Activated CD8-positive, alpha-beta memory T cell treated with anti-CD3 and anti-CD28 coated beads, Interleukin-2, amount 50 U/mL, for 48 hours (primary cell): ENCODE results near the gene SCUBE3.
A peak's percentile ranks its signal among the peaks of the same experiment; 100 is the strongest.

ENCODE experiments used
- DNase-seq: peaks from one replicate; pipeline ENCODE4 v3.0.0-alpha.2; 2020

The SCUBE3 gene

GRCh38 chr6:35213824-35214756, at the start of gene SCUBE3:
TSS of gene SCUBE3 (plus strand) at chr6:35213956. CDS start at chr6:35214419, 463 bp downstream.
- no peak for DNase-seq

- no peak for DNase-seq
These were observed 49.5 kb upstream of the SCUBE3 start for GRCh38 chr6:35164277-35164676.

- DNase-seq = no peak
These were observed 48.9 kb upstream of the SCUBE3 start for GRCh38 chr6:35164868-35165267.

GRCh38 chr6:35165630-35166071, 48.1 kb upstream of the SCUBE3 start:
- DNase-seq = no peak

GRCh38 chr6:35166116-35166515, 47.6 kb upstream of the SCUBE3 start:
- no peak for DNase-seq

- no peak for DNase-seq
These were observed 47.2 kb upstream of the SCUBE3 start for GRCh38 chr6:35166520-35166919.

GRCh38 chr6:35167505-35167904, 46.3 kb upstream of the SCUBE3 start:
- DNase-seq = no peak

GRCh38 chr6:35168461-35168861, 45.3 kb upstream of the SCUBE3 start:
- DNase-seq = no peak

GRCh38 chr6:35170166-35170565, 43.6 kb upstream of the SCUBE3 start:
- no peak for DNase-seq

- DNase-seq = no peak
These were observed 42.9 kb upstream of the SCUBE3 start for GRCh38 chr6:35170891-35171290.

- DNase-seq = peak; percentile 32
These were observed 40.7 kb upstream of the SCUBE3 start for GRCh38 chr6:35173044-35173426.

GRCh38 chr6:35173427-35174087, 40.2 kb upstream of the SCUBE3 start:
- no peak for DNase-seq

GRCh38 chr6:35174088-35174434, 39.7 kb upstream of the SCUBE3 start:
- DNase-seq = peak; percentile 36

- DNase-seq = no peak
These were observed 39.3 kb upstream of the SCUBE3 start for GRCh38 chr6:35174501-35174900.

GRCh38 chr6:35176301-35177024, 37.3 kb upstream of the SCUBE3 start:
- DNase-seq = no peak

- no peak for DNase-seq
These were observed 36.6 kb upstream of the SCUBE3 start for GRCh38 chr6:35177157-35177556.

- DNase-seq = no peak
These were observed 36.2 kb upstream of the SCUBE3 start for GRCh38 chr6:35177596-35177995.

GRCh38 chr6:35178012-35178411, 35.7 kb upstream of the SCUBE3 start:
- DNase-seq = no peak

- no peak for DNase-seq
These were observed 34.6 kb upstream of the SCUBE3 start for GRCh38 chr6:35178932-35179832.

- DNase-seq = no peak
These were observed 33.7 kb upstream of the SCUBE3 start for GRCh38 chr6:35179901-35180535.

GRCh38 chr6:35181308-35181932, 32.3 kb upstream of the SCUBE3 start:
- no peak for DNase-seq
